Measurements from ENCODE around the gene THSD4.

DNA sequence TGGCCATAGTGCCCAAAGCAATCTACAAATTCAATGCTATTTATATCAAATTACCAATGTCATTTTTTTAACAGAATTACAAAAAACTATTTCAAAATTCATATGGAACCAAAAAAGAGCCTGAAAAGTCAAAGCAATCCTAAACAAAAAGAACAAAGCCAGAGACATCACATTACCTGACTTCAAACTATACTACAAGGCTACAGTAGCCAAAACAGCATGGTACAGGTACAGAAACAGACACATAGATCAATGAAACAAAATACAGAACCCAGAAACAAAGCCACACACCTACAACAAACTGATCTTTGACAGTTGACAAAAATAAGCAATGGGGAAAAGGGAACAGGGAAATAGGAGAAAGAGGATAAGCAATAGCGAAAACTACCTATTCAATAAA lies 26.6 kb upstream of the THSD4 start:
- TF ChIP-seq, protein P1, sequence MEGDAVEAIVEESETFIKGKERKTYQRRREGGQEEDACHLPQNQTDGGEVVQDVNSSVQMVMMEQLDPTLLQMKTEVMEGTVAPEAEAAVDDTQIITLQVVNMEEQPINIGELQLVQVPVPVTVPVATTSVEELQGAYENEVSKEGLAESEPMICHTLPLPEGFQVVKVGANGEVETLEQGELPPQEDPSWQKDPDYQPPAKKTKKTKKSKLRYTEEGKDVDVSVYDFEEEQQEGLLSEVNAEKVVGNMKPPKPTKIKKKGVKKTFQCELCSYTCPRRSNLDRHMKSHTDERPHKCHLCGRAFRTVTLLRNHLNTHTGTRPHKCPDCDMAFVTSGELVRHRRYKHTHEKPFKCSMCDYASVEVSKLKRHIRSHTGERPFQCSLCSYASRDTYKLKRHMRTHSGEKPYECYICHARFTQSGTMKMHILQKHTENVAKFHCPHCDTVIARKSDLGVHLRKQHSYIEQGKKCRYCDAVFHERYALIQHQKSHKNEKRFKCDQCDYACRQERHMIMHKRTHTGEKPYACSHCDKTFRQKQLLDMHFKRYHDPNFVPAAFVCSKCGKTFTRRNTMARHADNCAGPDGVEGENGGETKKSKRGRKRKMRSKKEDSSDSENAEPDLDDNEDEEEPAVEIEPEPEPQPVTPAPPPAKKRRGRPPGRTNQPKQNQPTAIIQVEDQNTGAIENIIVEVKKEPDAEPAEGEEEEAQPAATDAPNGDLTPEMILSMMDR (optimal IDR thresholded peaks at IDR 0.05 in 1 of 3, IDR thresholded peaks at IDR 0.05 in 1 of 3, conservative IDR thresholded peaks at IDR 0.05 in 1 of 3; ENCODE audit: extremely low read depth in 1 of 3, insufficient read depth in 2 of 3, low read length in 3 of 3) = no peak
- TF ChIP-seq EZH2 (IDR thresholded peaks at IDR 0.05; ENCODE audit: low read length) = no peak
